Stimulated activated CD4-positive, alpha-beta T cell treated with anti-CD3 and anti-CD28 coated beads, Interleukin-15, amount 100 ng/mL, for 24 hours (primary cell): ENCODE measurements around the gene PPP6R2.

Experiments
- DNase-seq: peaks from one replicate; pipeline ENCODE4 v3.0.0-alpha.2; 2020

Gene PPP6R2

DNA sequence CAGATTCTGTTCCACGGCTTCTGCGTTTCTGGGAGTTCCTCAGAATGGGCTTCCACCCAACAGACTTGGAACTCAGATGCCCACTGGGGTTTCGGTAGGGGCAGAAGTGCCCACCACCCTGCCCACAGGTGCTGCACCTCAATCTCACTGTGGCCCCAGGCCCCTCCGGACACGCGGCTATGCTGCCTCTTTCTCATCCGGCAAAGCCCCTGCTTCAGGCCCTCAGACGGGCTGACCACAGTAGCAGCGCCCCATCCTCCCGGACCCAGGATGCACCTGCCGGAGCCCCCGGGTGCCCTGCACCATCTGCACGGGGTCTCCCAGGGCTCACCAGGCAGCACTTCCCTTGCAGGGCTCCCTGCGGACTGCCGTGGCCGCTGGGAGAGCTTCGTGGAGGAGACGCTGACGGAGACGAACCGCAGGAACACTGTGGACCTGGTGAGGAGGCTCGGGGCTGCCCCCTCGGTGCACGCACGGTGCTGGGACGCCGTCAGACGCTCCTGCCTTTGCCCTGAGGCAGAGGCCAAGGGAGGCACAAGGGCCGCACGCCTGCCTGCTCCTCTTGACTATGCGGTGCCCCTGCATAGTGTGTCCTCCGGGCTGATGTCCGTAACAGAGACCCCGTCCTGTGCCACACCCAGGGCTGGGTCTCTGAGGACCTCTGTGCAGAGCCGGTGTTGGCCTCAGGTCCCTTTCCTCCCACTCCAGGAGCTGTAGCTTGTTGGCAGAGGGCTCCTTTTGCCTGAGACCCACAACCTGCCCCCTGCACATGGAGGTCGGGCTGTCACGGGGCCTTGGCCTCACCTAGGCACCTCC is 93.1 kb downstream of the PPP6R2 start:
- no peak for DNase-seq

DNA sequence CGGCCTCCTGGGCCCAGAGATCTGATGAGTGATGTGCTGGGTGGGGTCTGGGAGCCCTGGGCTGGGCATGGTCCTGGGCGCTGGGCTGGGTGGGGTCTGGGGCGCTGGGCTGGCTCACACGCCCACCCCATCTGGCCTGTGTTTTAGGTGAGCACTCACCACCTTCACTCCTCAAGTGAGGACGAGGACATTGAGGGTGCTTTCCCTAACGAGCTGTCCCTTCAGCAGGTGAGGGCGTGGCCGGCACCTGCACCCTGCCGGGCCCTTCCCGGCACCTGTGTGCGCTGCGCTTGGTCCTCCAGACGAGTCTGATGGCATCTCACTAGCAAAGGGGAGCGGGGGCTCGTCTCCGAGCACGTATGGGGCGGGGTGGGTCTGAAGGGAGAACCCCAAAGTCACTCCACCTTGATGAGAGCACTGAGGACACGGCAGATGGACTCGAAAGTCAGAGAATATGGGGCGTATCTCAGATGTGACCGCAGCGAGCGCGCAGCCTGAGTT is 93.8 kb downstream of the PPP6R2 start:
- no peak for DNase-seq

DNA sequence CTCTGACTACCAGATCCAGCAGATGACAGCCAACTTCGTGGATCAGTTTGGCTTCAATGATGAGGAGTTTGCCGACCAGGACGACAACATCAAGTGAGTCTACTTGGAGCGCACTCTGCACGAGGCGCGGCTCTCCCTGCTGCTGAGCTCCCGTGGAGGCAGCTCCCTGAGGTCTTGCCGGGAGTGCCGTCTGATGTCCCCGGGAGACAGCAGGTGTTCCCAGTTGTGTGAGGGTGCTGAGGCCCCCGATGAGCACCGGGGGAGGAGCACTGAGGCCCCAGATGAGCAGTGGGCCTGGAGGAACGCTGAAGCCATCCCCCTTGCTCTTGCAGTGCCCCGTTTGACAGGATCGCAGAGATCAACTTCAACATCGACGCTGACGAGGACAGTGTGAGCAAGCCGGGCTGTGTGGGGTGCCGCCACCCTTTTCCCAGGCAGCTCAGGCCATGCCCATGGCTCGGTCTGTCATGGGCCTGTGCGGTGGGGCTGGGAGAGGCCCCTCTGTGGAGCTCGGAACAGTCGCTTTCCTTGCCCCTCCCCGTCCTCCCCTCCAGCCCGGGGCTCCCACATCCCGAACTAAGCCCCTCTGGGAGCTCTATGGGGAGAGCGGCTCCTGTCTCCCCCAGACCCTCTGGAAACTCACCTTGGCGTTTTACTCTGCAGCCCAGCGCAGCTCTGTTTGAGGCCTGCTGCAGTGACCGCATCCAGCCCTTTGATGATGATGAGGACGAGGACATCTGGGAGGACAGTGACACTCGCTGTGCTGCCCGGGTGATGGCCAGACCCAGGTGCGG is 94.6 kb downstream of the PPP6R2 start:
- DNase-seq, result no peak

DNA sequence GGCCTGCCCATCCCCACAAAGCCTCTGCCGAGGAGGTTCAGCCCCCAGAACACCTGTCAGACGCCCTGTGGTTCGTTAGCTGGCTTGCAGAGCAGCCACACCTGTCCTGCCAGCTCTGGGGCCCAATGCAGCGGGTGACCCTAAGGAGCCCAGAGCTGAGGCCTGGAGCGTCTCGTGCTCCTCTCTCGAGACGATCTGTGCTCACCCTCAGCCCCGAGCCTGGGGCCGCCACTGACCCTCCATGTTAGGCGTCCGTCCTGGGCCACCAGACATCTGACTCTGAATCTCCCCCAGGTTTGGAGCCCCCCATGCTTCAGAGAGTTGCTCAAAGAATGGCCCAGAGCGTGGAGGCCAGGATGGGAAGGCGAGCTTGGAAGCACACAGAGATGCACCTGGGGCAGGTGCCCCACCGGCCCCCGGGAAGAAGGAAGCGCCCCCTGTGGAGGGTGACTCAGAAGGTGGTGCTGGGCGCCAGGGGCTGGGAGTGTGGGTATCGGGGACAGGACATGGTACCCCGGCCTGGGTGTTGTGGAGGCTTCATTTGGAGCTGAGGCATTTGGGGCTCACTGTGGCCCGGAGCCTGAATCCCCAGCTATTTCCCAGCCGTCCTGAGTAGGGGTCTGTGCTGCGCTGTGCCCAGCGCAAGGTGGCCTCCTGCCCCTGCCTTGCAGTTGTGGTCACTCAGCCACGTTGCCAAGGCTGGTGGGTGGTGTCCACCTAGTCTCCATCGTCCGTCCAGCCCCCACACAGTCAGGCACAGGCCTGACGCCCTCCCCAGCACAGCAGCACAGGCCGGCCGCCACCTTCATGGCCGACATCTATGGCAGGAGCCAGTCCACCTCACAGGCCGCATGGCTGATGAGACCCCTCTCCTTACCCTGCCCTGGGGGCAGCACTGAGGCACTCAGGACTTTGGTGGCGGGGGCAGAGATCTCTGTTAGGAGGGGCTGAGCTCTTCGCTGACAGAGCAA is 95.5 kb downstream of the PPP6R2 start:
- DNase-seq, result no peak

DNA sequence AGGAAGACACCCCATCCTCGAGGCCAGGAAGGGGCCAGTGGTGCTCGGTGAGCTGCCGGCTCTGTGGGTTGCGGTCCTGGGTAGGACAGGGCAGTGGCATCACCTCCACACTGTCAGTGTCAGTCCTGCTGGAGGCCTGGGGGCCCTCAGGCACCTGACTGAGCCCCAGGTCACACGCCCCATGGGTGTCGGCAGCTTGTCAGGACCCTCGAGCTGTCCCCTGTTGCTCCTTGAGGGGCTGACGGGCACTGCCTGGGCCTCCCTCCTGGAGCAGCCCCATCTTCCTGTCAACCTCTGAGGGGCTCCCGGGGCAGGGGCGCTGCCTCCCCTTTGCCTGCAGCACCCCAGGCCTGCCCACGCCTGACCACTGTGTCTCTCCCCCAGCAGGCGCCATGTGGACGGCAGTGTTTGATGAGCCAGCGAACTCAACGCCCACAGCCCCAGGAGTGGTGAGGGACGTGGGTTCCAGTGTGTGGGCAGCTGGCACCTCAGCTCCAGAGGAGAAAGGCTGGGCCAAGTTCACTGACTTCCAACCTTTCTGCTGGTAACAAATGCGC is 96.3 kb downstream of the PPP6R2 start:
- no peak for DNase-seq

DNA sequence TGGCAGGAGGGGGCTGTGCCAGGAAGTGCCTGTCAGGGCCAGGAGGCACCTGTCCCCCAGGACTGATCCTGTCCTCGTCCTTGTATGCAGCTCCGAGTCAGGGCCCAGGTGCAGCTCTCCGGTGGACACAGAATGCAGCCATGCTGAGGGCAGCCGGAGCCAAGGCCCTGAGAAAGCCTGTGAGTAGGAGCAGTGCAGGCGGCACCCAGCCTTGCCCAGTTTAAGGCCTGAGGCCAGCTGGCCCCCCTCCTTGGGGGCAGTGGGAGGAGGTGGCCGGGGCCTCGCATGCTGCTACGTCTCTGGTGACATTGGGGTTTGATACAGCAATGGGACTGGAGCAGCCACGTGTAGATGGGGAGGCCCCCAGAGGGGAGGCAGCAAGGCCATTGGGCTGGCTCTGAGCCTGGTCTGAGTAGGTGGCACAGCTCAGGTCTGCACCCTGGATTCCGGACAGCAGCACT is 96.8 kb downstream of the PPP6R2 start:
- no peak for DNase-seq

DNA sequence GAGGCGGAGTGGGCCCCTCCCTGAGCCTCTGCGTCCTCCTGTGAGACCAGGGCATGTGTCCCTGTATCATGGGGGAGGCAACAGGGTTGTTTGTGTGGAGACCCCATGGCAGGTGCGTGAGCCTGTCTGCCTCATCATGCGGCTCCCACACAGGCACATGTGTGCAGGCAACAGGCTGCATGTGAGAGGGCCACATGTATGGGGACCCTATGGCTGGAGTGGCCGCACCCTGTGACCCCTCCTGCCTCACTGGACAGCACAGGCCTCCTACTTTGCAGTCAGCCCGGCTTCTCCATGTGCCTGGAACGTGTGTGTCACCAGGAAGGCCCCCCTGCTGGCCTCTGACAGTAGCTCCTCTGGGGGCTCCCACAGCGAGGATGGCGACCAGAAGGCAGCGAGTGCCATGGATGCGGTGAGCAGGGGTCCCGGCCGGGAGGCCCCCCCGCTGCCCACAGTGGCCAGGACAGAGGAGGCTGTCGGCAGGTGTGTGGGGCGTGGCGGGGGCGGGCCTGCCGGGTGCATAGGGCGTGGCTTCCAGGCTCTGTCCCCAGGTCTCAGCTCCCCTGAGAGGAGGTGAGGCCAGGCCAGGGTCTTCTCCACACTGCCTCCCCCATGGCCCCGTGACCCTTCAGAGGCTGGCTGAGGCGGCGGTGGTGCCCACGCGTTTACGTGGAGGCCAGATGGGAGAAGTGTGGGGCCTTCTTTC is 97.6 kb downstream of the PPP6R2 start:
- no peak for DNase-seq

DNA sequence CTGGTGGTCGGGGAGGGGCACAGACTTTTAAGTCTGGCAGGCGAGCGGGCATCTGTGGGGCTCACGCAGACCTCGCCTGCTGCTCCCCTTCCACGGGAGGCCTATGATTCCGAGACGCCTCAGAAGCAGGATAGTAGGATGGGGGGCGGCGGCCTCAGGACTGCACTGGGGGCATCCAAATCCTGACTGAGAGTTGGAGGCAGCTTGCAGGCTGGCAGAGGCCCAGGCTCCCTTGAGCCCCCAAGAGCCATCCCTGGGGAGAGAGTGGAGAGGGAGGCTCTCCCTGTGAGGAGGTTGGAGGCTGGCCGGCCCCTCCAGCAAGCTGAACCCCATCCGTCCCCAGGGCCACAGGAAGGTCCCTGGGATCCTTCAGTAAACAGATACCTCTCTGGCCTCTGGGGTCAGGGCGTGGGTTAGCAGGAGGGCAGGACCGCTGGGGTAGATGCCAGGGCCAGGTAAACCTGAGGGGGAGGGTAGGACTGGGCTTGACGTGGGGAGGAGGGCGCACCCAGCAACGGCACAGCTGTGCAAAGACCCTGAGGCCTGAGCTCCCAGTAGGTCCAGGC is 98.4 kb downstream of the PPP6R2 start:
- DNase-seq, result no peak

DNA sequence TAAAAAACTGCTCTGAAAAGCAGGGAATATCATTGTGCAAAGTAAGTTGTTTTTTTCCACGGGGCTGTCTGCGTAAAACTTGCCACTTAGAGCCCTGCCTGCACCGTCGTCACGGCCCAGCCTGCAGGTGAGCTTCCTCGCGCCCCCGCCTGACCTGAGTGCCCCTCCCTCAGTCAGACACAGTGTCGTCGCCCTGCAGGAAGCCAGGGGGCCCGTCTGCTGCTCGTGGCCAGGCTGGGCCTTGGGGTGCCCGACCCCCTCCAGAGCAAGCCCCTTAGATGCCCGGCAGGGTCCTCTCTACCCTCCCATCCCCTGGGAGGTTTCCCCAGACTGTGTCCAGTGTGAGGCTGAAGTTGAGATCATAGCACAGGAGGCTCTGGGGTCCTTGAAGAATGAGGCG is 100.1 kb downstream of the PPP6R2 start:
- no peak for DNase-seq

DNA sequence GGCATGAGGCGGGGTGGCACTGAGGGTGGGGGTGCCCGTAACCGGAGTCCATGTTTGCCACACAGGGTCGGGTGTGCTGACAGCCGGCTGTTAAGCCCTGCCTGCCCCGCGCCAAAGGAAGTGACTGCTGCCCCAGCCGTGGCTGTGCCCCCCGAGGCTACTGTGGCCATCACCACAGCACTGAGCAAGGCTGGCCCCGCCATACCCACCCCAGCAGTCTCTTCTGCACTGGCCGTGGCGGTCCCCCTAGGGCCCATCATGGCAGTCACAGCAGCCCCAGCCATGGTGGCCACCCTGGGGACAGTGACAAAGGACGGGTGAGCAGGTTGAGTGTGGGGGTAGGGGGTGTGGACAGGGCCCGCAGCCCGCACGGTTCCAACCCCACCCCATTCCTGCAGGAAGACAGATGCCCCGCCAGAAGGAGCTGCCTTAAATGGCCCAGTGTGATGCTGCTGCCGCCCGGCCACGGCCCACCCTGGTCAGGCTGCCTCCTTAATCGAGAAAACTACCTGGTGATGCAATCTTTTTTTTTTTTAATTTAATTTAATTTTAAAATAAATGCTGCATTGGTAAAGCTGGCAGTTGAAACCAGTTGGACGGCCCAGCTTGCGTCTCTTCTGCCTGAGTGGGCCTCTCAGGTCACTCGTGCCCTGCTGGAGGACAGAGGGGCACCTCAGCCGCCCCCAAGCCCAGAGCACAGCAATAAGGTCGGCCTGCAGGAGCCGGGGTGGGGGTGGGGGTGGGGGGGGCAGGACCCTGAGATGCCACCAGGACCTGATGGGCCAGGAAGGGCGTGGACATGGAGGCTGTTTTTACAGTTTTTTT is 100.9 kb downstream of the PPP6R2 start:
- DNase-seq, result no peak

DNA sequence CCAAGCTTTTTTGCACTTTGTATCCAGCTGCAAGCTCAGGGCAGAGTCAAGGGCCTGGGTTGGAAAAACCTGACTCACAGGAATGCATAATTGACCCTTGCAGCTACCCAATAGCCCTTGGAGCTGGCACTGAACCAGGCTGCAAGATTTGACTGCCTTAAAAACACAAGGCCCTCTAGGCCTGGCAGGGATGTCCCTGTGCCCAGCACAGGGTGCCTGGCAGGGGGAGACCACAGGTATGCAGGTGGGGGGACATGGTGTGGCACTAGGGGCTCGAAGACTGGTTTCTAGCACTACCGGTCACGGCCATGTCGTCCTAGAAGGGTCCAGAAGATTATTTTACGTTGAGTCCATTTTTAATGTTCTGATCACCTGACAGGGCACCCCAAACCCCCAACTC is 101.5 kb downstream of the PPP6R2 start:
- no peak for DNase-seq

DNA sequence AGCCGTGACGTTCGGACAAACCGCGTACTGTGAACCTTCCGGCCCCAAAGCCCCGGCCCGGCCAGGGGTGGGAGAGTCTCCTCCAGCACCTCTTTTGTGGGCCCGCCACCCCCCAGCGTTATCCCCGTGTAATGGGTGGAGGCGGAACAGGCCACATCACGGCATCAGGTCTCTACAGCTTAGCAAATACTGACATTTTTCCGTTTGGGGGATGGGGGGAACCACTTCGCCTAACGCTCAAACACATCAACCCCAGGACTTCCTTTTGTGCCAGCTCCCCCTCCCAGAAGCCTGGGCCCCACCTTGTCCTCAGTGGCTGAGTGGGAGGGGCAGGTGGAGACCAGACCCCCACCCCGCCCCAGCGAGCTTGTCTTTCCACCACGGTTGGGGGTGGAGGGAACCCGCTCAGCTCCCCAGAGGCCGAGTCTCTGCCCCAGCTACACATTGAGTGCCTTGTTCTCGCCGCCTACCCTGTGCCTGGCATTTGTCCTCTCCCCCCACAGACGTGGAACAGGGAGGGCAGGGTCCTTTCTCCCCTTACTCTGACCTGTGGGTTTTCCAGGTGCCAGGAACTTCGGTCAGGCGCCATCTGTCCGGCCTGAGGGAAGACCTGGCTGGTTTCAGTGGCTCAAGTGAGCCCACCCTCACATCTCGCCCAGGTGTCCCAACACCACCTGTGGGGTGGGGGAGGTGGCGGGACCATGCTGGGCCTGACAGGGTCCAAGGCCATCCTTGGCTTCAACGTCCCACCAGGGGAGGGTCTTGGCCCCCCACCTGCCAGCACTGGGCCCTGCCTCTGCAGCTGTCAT is 102.1 kb downstream of the PPP6R2 start:
- no peak for DNase-seq

DNA sequence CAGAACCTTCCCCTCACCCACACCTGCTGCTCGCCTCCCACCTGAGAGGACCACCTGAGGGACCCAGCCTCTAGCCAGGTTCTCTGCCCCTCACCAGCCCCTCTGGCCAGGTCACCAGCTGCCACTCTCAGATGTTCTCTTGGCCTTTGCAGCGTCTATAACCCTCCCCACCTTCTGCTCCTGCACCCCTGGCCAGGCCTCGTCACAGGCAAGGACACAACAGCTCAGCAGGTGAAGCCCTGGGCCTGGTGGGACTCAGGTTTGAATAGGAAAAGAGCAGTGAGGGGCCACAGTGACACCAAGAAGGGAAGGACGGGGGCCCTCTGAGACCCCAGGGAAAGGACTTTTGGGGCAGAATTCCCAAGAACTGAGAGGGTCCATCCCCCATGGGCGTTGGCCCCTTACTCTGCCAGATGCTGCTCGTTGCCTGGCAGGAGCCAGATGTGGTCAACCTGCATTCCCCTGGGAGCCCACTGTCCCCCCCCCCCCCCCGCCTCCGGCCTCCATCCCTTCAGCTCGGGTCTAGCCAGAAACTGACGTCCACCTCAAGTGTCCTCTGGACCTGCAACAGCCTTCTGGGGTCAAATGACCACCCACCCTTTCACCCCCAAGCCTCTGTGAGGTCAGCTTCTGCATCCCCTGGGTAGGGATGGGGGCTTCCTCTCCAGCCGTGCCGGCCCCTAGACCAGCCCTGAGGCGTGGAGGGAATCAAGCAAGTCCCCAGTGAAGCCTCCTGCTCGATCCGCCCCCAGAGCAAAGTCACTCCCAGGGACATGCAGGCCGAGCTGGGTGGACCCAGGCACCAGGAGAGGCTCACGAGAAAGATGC is 103.0 kb downstream of the PPP6R2 start:
- no peak for DNase-seq

DNA sequence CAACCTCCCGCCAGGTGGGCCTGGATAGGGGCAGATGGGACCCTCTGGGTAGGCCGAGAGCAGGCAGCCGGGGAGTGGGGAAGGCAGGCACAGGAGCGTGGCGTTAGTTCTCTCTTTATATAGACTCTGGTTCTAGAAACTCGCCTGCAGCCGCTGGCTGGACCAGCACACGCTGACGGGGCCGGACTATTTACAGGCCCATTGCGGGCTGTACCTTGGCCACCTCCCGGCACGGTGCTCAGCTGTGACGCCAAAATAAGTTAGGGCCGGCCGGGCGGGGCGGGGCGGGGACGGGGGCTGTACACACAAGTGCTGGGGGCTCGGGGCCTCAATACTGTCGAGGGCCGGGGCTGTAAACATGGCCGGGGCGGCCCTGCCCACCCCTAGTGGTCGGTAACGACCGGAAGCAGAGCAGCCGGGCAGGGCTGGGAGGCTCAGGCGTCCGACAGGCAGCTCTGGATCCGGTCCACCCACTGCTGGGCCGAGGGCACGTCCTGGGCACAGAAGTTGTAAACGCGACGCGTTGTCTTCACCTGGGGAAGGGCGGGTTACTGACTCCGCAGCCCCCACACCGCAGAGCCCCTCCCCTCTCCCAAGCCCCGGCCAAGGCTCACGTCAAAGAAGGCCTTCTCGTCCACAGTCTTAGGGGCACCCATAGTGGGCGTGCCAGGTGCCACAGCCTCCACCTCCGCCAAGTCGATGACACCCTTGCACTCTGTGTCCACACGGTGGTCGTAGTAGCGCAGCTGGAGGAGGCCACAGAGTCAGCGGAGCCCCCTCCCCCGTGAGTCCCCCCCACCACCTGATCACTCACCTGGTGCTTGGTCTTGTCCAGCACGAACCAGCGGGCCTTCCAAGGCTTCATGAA is 103.8 kb downstream of the PPP6R2 start:
- no peak for DNase-seq

DNA sequence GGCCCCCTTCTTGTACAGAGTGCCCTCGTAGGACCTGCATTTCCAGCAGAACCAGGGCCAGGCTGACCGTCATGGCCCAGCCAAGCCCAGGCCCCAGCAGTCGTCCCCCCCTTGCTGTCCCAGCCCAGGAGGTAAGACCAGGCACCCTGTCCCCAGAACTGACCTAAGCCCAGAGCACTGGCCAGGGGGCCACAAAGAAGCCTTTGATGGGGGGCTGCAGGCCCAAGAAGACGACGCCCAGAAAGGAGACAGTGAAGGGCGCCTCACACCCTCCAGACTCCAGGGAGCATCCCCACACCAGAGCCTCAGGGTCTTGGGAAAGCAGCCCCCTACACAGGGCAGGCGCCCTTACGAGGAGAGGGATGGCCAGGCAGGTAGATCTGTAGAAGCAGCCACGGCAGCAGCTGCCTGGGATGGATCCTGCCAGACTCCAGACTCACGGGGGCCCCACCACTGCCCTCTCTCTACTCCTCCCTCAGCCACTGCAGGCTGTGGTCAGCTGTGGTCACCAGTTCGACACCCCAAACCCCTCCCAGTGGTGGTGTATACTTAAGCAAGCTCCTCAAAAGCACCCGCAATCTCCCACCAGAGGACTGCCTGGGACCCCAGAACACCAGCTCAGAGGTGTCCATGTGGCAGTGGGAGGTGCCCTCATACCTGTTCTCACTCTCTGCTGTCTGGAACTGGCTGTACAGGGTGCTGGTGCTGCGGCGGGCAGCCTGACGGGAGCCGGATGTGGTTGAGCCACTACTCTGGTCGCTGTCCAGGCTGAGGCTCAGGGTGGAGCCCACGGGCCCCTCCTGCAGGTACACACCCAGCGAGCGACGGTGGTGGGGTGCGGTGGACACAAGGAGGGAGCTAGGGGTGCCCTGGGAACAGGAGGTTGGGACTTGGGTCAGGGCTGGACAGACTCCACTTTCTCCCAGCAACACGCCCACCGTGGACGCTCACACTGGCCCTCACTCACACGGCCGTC is 104.7 kb downstream of the PPP6R2 start:
- DNase-seq, result no peak

DNA sequence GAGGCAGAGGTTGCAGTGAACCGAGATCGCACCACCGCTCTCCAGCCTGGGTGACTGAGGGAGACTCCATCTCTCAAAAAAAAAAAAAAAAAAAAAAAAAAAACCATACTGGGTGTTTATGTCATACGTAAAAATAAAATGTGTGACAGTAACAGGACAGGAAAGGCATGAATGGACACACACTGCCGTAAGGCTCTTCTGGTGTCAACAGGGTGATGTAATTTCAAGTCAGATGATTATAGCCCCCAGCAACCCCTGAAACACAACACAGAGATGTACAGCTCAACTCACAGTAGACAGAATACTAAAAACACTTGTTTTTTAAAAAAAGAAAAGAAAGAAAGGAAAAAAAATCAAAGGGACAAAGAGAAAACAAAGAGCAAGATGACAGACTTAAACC is 109.5 kb downstream of the PPP6R2 start:
- DNase-seq, result no peak
